Anterior cingulate cortex (tissue), 58 donors: ENCODE measurements around the gene HOXC4.

ENCODE experiments used
- DNase-seq, 58 donors: peaks; one replicate each; lab custom pipeline; 2025; lab: John Stamatoyannopoulos, UW

The HOXC4 gene

GRCh38 chr12:54053751-54054741, at the start of gene HOXC4:
TSS of gene HOXC4 (plus strand) at chr12:54053835. CDS start at chr12:54053923, 88 bp downstream.
- peak in 1 of 58 donors; percentile 9 for DNase-seq

- DNase-seq: no peak
Measured at GRCh38 chr12:54004063-54004840, 49.4 kb upstream of the HOXC4 start.

GRCh38 chr12:54004841-54005530, 48.6 kb upstream of the HOXC4 start:
- DNase-seq: no peak

- DNase-seq: no peak
Measured at GRCh38 chr12:54005531-54005852, 48.1 kb upstream of the HOXC4 start.

- peak in 54 of 58 donors; percentile 1 to 85 (median 46) for DNase-seq
Measured at GRCh38 chr12:54005853-54006558, 47.6 kb upstream of the HOXC4 start.

GRCh38 chr12:54006559-54007220, 46.9 kb upstream of the HOXC4 start:
- no peak for DNase-seq

GRCh38 chr12:54007538-54008259, 45.9 kb upstream of the HOXC4 start:
- no peak for DNase-seq

GRCh38 chr12:54008260-54008552, 45.4 kb upstream of the HOXC4 start:
- no peak for DNase-seq

GRCh38 chr12:54009171-54010052, 44.2 kb upstream of the HOXC4 start:
- no peak for DNase-seq

- no peak for DNase-seq
Measured at GRCh38 chr12:54010053-54010971, 43.3 kb upstream of the HOXC4 start.

- no peak for DNase-seq
Measured at GRCh38 chr12:54010972-54011664, 42.5 kb upstream of the HOXC4 start.

GRCh38 chr12:54011665-54012532, 41.7 kb upstream of the HOXC4 start:
- no peak for DNase-seq

- no peak for DNase-seq
Measured at GRCh38 chr12:54012631-54013409, 40.8 kb upstream of the HOXC4 start.

- DNase-seq: no peak
Measured at GRCh38 chr12:54014377-54015017, 39.1 kb upstream of the HOXC4 start.
